Body of pancreas (tissue), 4 donors: Measurements from ENCODE around the gene MGRN1. TPM values are rescaled to one million over a fixed set of nuclear protein-coding genes. Genes with fewer than 3 reads are reported as not detected.

Experiments used
- ATAC-seq: fragments of 150-250 bp; one replicate; pipeline ENCODE4 v1.9.1; 2016
- DNase-seq, 4 donors: peaks; one replicate each; pipeline ENCODE4 v3.0.0-alpha.2; 2019
- H3K27ac ChIP-seq, 4 donors: fragments of 200-600 bp; sonication (generic); 1 replicate in 3 of 4; 2 replicates in 1 of 4; pipeline versions ENCODE4 v1.5.1 to v1.6.1; 2016 to 2019; ENCODE audit warnings: mild to moderate bottlenecking in 1 of 4, mixed read lengths in 1 of 4, moderate library complexity in 1 of 4
- H3K27me3 ChIP-seq, 2 donors: fragments of 200-600 bp; sonication (generic); one replicate each; pipeline ENCODE4 v1.6.0; 2016; ENCODE audit warnings: mild to moderate bottlenecking in 1 of 2
- H3K36me3 ChIP-seq, 2 donors: fragments of 200-600 bp; sonication (generic); replicated peaks in 1 of 2; 2 replicates each; pipeline ENCODE4 v1.5.1; 2016; ENCODE audit warnings: low read depth in 2 of 2; ENCODE audit not compliant: insufficient read depth in 1 of 2
- H3K4me1 ChIP-seq: fragments of 200-600 bp; sonication (generic); one replicate; pipeline ENCODE4 v1.6.0; 2016
- H3K4me3 ChIP-seq, 2 donors: fragments of 200-600 bp; sonication (generic); 1 replicate in 1 of 2; 2 replicates in 1 of 2; pipeline ENCODE4 v1.5.1; 2016 to 2019
- H3K9me3 ChIP-seq, 3 donors: fragments of 200-600 bp; sonication (generic); 1 replicate in 2 of 3; 2 replicates in 1 of 3; pipeline ENCODE4 v1.5.1; 2016
- POLR2A ChIP-seq, 3 donors: fragments of 450-650 bp; IDR thresholded peaks; one replicate each; pipeline ENCODE4 v1.6.1; 2016; ENCODE audit warnings: antibody characterized with exemption in 3 of 3, mild to moderate bottlenecking in 2 of 3
- WGBS, 2 donors: methylation state at CpG; one replicate each; pipeline ENCODE4 v1.1.5; 2017; 5-methylcytosine and 5-hydroxymethylcytosine counted together
- intact Hi-C: fragments of 100-400 bp; cut with DNase I; formaldehyde crosslinking; loops from one replicate; pipeline ENCODE4 v1.15.1; 2023
- total RNA-seq, 2 donors: library from RNA; depleted of rRNA; stranded (reverse); fragments of >200 nt; gene quantifications; one replicate each; pipeline ENCODE4 v1.1.0, GENCODE V29; 2016
- TF ChIP-seq, protein P1 (sequence below), 7 experiments: fragments of 450-650 bp in 4 of 7; fragments of 200-600 bp in 3 of 7; sonication (generic) in 3 of 7; IDR thresholded peaks; one replicate each; pipeline ENCODE4 v1.5.1; 2016 to 2019; ENCODE audit warnings: antibody characterized with exemption in 7 of 7

Gene MGRN1
- total RNA-seq, 2 donors from 2014 or later: 23.3 to 44.8 TPM

DNA sequence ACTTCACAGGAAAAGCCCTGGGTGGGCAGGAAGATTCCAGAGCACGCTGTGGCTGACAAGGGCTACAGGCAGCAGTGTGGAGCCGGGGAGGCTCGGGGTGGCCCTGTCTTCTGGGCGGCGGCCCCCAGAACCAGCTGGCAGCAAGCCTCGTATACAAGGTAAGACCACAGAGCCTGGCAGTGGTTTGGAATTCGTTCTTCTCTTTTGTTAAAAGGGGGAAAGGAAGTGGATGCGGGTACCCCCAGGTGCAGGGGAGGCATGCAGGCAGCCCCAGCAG lies 16.0 kb upstream of the MGRN1 start:
- peaks cover 36% of the 10 kb centered on the region for H3K4me1 ChIP-seq
- H3K36me3 ChIP-seq: peaks cover 0 to 11% of the 10 kb centered on the region in 2 donors
- TF ChIP-seq, protein P1, sequence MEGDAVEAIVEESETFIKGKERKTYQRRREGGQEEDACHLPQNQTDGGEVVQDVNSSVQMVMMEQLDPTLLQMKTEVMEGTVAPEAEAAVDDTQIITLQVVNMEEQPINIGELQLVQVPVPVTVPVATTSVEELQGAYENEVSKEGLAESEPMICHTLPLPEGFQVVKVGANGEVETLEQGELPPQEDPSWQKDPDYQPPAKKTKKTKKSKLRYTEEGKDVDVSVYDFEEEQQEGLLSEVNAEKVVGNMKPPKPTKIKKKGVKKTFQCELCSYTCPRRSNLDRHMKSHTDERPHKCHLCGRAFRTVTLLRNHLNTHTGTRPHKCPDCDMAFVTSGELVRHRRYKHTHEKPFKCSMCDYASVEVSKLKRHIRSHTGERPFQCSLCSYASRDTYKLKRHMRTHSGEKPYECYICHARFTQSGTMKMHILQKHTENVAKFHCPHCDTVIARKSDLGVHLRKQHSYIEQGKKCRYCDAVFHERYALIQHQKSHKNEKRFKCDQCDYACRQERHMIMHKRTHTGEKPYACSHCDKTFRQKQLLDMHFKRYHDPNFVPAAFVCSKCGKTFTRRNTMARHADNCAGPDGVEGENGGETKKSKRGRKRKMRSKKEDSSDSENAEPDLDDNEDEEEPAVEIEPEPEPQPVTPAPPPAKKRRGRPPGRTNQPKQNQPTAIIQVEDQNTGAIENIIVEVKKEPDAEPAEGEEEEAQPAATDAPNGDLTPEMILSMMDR (IDR thresholded peaks at IDR 0.05): no peak
- TF ChIP-seq POLR2A (IDR thresholded peaks at IDR 0.05): no peak
- ATAC-seq (no peak), DNase-seq (no peak)
- H3K9me3 ChIP-seq: no peaks in the 10 kb centered on the region
- intact Hi-C loops: no loop called here
- no peak overlapping the region for H3K4me3 ChIP-seq
- whole genome bisulfite sequencing, 2 donors: 81 to 83% methylated on average over 2 to 8 of the region's 8 CpGs
- H3K27ac ChIP-seq: no peak overlapping the region
- no peaks in the 10 kb centered on the region for H3K27me3 ChIP-seq

DNA sequence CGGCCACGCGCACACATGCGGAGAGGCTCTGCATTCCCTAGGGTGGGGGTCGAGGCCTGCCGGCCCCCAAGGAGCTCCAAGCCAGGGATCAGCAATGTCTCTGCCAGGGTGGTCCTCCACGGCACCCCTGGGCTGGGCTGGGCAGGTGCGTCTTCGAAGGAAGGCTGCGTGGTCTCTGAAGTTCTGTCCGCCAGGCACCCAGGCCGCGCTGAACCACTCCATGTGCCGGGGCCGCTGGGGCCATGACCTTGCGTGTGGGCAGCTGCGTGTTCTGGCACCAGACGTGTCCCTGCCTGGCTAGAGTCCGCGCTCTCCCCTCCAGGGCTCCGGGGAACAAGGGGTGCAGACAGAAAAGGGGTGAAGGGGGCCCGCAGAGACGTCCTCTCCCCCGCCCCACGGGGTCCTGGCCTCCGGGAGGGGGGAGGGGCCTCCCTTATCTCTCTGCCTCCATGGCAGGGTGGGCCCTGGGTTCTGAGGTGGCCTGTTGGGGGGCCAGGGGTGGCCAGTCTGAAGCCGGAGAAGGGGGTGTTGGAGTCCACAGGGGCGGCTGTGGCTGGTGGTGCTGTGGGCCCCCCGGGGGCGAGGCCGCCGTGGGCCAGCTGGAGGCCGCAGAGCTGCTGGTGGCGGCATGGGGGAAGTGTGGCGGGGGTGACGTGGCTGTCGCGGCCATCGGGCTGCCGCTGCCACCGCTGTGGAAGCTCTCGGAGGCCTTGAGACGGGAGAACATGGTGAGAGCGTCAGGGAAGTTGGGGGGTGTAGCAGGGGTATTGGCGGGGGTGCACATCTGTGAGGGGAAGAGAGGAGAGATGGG lies 15.2 kb upstream of the MGRN1 start:
- H3K27ac ChIP-seq: no peak overlapping the region
- intact Hi-C loops: no loop called here
- H3K4me1 ChIP-seq: peaks cover 36% of the 10 kb centered on the region
- TF ChIP-seq POLR2A (IDR thresholded peaks at IDR 0.05): no peak
- TF ChIP-seq, protein P1 (IDR thresholded peaks at IDR 0.05): no peak
- no peaks in the 10 kb centered on the region for H3K9me3 ChIP-seq
- WGBS, 2 donors: 86 to 95% methylated on average over 22 to 39 of the region's 45 CpGs
- no peak for ATAC-seq
- H3K36me3 ChIP-seq: peaks cover 0 to 11% of the 10 kb centered on the region in 2 donors
- H3K4me3 ChIP-seq: no peak overlapping the region
- no peak for DNase-seq
- H3K27me3 ChIP-seq: no peaks in the 10 kb centered on the region

DNA sequence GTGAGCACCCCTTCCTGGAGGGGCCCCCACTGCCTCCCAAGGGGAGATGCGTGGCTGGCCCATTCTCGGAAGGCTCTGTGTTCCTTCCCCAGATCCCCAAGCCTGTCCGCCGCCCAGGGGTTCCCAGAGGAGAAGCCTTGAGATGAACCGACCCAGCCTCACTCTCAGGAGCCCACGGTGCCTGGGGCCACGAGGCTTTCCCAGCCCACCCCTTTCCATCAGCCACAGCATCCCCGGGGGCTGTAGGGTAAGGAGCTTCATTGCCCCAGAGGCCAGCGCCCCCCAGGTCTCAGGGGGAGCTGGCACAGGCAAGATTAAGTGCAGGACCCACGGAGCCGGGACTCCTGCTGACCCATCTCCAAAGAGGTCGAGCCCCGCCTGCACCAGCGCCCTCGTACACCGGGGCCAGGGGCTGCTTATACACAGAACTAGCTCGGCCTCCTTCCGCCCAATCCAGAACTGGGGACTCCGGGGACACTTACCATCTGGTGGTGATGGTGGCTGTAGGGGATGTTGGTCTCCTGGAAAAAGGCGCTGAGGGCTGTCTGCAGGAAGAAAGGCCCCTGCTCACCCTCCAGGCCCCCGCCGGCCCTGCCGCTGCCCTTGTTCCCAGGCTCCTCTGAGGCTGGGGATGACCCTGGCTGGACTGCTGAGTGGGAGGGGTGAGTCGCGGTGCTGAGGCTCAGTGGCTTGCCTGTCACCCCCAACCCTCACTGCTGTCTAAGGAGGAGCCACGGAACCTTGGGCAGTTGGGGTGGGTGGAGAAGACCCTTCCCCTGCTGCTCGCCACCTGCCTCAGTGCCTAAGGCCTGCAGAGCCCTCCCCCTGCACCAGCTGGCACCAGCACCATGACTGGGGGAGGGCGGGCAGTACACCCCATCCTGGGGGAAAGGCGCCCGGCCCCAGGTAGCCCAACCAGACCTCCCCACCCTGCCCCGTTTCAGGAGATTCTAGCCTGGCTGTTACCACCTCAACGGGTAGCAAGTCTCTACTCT lies 14.3 kb upstream of the MGRN1 start:
- no peak overlapping the region for H3K4me3 ChIP-seq
- DNase-seq: no peak
- no peak for ATAC-seq
- peaks cover 0 to 11% of the 10 kb centered on the region in 2 donors for H3K36me3 ChIP-seq
- TF ChIP-seq POLR2A (IDR thresholded peaks at IDR 0.05): no peak
- TF ChIP-seq, protein P1 (IDR thresholded peaks at IDR 0.05): no peak
- intact Hi-C loops: no loop called here
- WGBS, 2 donors: 90 to 98% methylated on average over 5 to 27 of the region's 32 CpGs
- no peak overlapping the region for H3K27ac ChIP-seq
- H3K27me3 ChIP-seq: no peaks in the 10 kb centered on the region
- H3K9me3 ChIP-seq: no peaks in the 10 kb centered on the region
- peaks cover 42% of the 10 kb centered on the region for H3K4me1 ChIP-seq

DNA sequence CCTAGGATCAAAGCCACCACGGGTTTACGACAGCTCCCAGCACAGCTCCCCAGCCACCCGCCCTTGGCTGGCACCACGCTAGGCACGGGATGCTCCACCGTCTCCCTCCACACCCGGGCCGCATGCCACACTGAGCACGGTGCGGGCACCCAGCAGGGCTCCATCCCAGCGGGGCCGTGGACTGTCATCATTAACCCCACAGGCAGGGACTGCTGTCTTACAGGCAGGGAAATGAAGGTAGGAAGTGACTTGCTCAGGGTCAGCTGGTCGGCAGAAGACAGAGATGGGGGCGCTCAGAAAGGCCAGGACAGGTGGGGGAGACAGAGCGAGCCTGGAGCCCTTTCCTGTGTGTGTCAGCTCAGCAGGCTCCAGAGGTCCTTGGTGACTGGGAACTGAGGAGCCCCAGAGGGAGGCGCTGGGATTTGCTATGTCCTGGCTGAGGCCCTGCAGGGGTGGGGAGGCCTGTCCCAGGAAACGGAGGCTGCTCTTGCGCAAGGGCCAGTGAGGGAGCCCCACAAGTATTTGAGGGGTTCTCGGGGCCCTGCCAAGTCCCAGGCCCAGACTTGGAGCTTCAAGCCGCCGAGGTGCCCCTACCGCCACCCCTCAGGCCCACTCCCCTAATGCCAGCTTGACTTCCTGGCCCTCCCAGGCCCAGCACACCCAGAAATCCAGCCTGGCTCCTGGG lies 13.1 kb upstream of the MGRN1 start:
- Histone ChIP-seq H3K36me3 (peaks cover 0 to 11% of the 10 kb centered on the region in 2 donors), H3K4me3 (no peak overlapping the region), H3K4me1 (peaks cover 48% of the 10 kb centered on the region), H3K9me3 (no peaks in the 10 kb centered on the region), H3K27me3 (no peaks in the 10 kb centered on the region), H3K27ac (no peak overlapping the region)
- DNase-seq (no peak), ATAC-seq (no peak)
- WGBS, 2 donors: 86 to 91% methylated on average over 13 to 21 of the region's 22 CpGs
- intact Hi-C loops: no loop called here
- TF ChIP-seq, protein P1 (IDR thresholded peaks at IDR 0.05): no peak
- no peak for TF ChIP-seq POLR2A (IDR thresholded peaks at IDR 0.05)
